Body of pancreas (tissue), 4 donors: ENCODE results near the gene ARHGAP1.
"Not testable (repeated sequence)": the region's sequence is repeated elsewhere in the genome, so short reads cannot be mapped to it uniquely, and the experiment has no call there.

Experiments
- POLR2A ChIP-seq, 3 donors: fragments of 450-650 bp; IDR thresholded peaks; one replicate each; pipeline ENCODE4 v1.6.1; 2016; ENCODE audit warnings: antibody characterized with exemption in 3 of 3, mild to moderate bottlenecking in 2 of 3
- TF ChIP-seq, protein P1 (sequence below), 7 experiments: fragments of 450-650 bp in 4 of 7; fragments of 200-600 bp in 3 of 7; sonication (generic) in 3 of 7; IDR thresholded peaks; one replicate each; pipeline ENCODE4 v1.5.1; 2016 to 2019; ENCODE audit warnings: antibody characterized with exemption in 7 of 7

DNA sequence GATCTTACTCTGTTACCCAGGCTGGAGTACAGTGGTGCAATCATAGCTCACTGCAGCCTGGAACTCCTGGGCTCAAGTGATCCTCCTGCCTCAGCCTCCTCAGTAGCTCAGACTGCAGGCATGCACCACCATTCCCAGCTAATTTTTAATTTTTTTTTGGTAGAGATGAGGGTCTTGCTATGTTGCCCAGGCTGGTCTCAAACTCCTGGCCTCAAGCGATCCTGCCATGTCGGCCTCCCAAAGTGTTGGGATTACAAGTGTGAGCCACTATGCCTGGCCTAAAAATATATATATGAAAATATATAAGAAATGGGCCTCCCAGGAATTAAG is 17.4 kb upstream of the ARHGAP1 start:
- TF ChIP-seq, protein P1, sequence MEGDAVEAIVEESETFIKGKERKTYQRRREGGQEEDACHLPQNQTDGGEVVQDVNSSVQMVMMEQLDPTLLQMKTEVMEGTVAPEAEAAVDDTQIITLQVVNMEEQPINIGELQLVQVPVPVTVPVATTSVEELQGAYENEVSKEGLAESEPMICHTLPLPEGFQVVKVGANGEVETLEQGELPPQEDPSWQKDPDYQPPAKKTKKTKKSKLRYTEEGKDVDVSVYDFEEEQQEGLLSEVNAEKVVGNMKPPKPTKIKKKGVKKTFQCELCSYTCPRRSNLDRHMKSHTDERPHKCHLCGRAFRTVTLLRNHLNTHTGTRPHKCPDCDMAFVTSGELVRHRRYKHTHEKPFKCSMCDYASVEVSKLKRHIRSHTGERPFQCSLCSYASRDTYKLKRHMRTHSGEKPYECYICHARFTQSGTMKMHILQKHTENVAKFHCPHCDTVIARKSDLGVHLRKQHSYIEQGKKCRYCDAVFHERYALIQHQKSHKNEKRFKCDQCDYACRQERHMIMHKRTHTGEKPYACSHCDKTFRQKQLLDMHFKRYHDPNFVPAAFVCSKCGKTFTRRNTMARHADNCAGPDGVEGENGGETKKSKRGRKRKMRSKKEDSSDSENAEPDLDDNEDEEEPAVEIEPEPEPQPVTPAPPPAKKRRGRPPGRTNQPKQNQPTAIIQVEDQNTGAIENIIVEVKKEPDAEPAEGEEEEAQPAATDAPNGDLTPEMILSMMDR (IDR thresholded peaks at IDR 0.05), result not testable (repeated sequence)
- not testable (repeated sequence) for TF ChIP-seq POLR2A (IDR thresholded peaks at IDR 0.05)
